ENCODE data around the gene SIPA1L3.

- TF ChIP-seq CTCF (IDR thresholded peaks at IDR 0.05) (no peak), POLR2AphosphoS5 (IDR thresholded peaks at IDR 0.05) (no peak), EP300 (IDR thresholded peaks at IDR 0.05) (no peak)
Observed at GRCh38 chr19:37953918-37954303, 46.9 kb downstream of the SIPA1L3 start.

All from upper lobe of left lung (tissue), 4 donors.